Neural progenitor cell (in vitro differentiated cells): ENCODE results near the gene PI4KB.

ENCODE experiments used
- EZH2 ChIP-seq: fragments of 200-600 bp; sonication (generic); IDR thresholded peaks from 2 replicates; pipeline ENCODE4 v1.6.1; 2017; ENCODE audit warnings: antibody characterized with exemption, mild to moderate bottlenecking, moderate library complexity
- EZH2phosphoT487 ChIP-seq: fragments of 200-600 bp; sonication (generic); IDR thresholded peaks from 2 replicates; pipeline ENCODE4 v1.6.1; 2017; ENCODE audit warnings: antibody characterized with exemption
- TF ChIP-seq, protein P1 (sequence below): fragments of 200-600 bp; sonication (generic); IDR thresholded peaks from 2 replicates; pipeline ENCODE4 v1.5.1; 2017; ENCODE audit warnings: antibody characterized with exemption, mild to moderate bottlenecking

DNA sequence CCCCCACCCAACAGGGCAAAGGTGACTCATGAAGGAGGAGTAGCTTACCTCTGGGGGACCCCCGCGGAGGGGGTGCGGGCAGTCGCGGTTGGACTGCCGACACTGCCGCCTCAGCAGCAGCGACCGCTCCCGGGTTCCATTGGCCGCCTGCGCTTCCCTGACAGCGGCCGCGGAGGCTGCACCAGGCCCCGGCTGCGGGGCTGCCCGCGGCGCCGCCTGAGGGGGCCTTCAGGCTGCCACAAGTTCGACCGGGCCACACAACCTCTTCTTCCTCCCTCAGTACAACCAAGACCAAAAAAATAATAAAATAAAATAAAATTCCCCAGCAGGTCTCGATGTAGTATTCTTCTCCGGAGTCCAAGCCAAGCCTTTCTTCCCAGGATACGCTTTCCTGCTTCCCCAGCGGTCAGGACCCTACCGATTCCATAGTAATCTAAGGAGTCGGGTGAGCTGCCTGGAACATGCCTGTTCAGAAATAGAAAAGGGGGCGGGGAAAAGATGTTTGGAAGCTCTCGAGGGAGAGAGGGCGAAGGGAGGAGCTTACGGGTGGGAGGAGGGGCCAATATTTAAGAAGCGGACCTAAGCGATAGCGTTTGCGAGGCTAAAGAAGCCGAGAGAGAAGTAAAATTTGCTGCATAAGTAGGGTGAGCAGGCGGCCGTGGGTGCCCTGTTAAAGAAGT is at the start of gene PI4KB:
- TF ChIP-seq, protein P1, sequence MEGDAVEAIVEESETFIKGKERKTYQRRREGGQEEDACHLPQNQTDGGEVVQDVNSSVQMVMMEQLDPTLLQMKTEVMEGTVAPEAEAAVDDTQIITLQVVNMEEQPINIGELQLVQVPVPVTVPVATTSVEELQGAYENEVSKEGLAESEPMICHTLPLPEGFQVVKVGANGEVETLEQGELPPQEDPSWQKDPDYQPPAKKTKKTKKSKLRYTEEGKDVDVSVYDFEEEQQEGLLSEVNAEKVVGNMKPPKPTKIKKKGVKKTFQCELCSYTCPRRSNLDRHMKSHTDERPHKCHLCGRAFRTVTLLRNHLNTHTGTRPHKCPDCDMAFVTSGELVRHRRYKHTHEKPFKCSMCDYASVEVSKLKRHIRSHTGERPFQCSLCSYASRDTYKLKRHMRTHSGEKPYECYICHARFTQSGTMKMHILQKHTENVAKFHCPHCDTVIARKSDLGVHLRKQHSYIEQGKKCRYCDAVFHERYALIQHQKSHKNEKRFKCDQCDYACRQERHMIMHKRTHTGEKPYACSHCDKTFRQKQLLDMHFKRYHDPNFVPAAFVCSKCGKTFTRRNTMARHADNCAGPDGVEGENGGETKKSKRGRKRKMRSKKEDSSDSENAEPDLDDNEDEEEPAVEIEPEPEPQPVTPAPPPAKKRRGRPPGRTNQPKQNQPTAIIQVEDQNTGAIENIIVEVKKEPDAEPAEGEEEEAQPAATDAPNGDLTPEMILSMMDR: no peak
- TF ChIP-seq EZH2: no peak
- no peak for TF ChIP-seq EZH2phosphoT487
